Measurements from ENCODE around the gene MTMR10.

MTMR10 gene

GRCh38 chr15:30956216-30957124 lies 35.0 kb downstream of the MTMR10 start:
- H4K91ac ChIP-seq (ENCODE audit: low read depth, low read length, poor library complexity), result no peak overlapping the region
- peaks cover 0 to 2% of the 10 kb centered on the region in 2 donors for H3K9me3 ChIP-seq (replicated peaks in 1 of 2; ENCODE audit: control insufficient read depth in 2 of 2, insufficient read depth in 1 of 2, low read depth in 1 of 2, low read length in 2 of 2)
- H3K4me1 ChIP-seq (ENCODE audit: control insufficient read depth in 2 of 2, insufficient read depth in 1 of 2, low read depth in 1 of 2, low read length in 2 of 2), result peaks cover 0 to 1% of the 10 kb centered on the region in 2 donors
- H3K79me1 ChIP-seq (ENCODE audit: low read depth, low read length), result no peaks in the 10 kb centered on the region
- no peak overlapping the region for H3K4ac ChIP-seq (ENCODE audit: low read length)
- no peak overlapping the region for H2BK120ac ChIP-seq (ENCODE audit: low read depth, low read length)
- H3K27me3 ChIP-seq (ENCODE audit: control insufficient read depth in 3 of 3, insufficient read depth in 3 of 3, low read depth in 1 of 3, low read length in 3 of 3), result no peaks in the 10 kb centered on the region
- no peak overlapping the region for H2AFZ ChIP-seq (ENCODE audit: low read length)
- no peak overlapping the region for H3K4me3 ChIP-seq (ENCODE audit: low read length in 2 of 2)
- no peak overlapping the region for H2AK5ac ChIP-seq (ENCODE audit: low read depth, low read length)
- DNase-seq (ENCODE audit: low spot score), result no peak
- no peak overlapping the region for H4K8ac ChIP-seq (ENCODE audit: low read depth, low read length)
- H3K9ac ChIP-seq (ENCODE audit: low read depth, low read length, poor library complexity), result no peak overlapping the region
- no peak overlapping the region for H3K23ac ChIP-seq (ENCODE audit: low read depth, low read length, poor library complexity)
- H3K36me3 ChIP-seq (replicated peaks in 1 of 2; ENCODE audit: control insufficient read depth in 2 of 2, insufficient read depth in 2 of 2, low read length in 2 of 2), result peaks cover 18 to 91% of the 10 kb centered on the region in 2 donors
- H3K14ac ChIP-seq (ENCODE audit: low read length), result no peak overlapping the region
- H3K27ac ChIP-seq (replicated peaks; ENCODE audit: low read length), result no peak overlapping the region
- no peak overlapping the region for H3K4me2 ChIP-seq (ENCODE audit: insufficient read depth, low read length, poor library complexity, severe bottlenecking)
- H2BK5ac ChIP-seq (ENCODE audit: low read length), result no peak overlapping the region
- no peak overlapping the region for H2BK12ac ChIP-seq (ENCODE audit: low read length)
- no peak overlapping the region for H2BK15ac ChIP-seq (ENCODE audit: low read length)
- no peak overlapping the region for H3K18ac ChIP-seq (ENCODE audit: low read length)
- no CpG with 5 or more reads among the region's 6 CpGs for WGBS, 2 donors (ENCODE audit: extremely low coverage in 2 of 2, insufficient read length in 2 of 2, insufficient replicate concordance in 1 of 2)

GRCh38 chr15:30954674-30955073 lies 36.8 kb downstream of the MTMR10 start:
- no CpG with 5 or more reads among the region's 1 CpG for WGBS, 2 donors (ENCODE audit: extremely low coverage in 2 of 2, insufficient read length in 2 of 2, insufficient replicate concordance in 1 of 2)

GRCh38 chr15:30953731-30954378 lies 37.6 kb downstream of the MTMR10 start:
- H4K8ac ChIP-seq (ENCODE audit: low read depth, low read length), result no peak overlapping the region
- no peaks in the 10 kb centered on the region for H3K27me3 ChIP-seq (ENCODE audit: control insufficient read depth in 3 of 3, insufficient read depth in 3 of 3, low read depth in 1 of 3, low read length in 3 of 3)
- peak overlapping the region; percentile 83 for H3K23ac ChIP-seq (ENCODE audit: low read depth, low read length, poor library complexity)
- H3K9me3 ChIP-seq (replicated peaks in 1 of 2; ENCODE audit: control insufficient read depth in 2 of 2, insufficient read depth in 1 of 2, low read depth in 1 of 2, low read length in 2 of 2), result peaks cover 2 to 14% of the 10 kb centered on the region in 2 donors
- H3K36me3 ChIP-seq (replicated peaks in 1 of 2; ENCODE audit: control insufficient read depth in 2 of 2, insufficient read depth in 2 of 2, low read length in 2 of 2), result peaks cover 18 to 95% of the 10 kb centered on the region in 2 donors
- peak overlapping the region; percentile 59 for H3K14ac ChIP-seq (ENCODE audit: low read length)
- H2AK5ac ChIP-seq (ENCODE audit: low read depth, low read length), result peak overlapping the region; percentile 79
- H3K4me3 ChIP-seq (ENCODE audit: low read length in 2 of 2), result no peak overlapping the region
- peaks cover 0 to 1% of the 10 kb centered on the region in 2 donors for H3K4me1 ChIP-seq (ENCODE audit: control insufficient read depth in 2 of 2, insufficient read depth in 1 of 2, low read depth in 1 of 2, low read length in 2 of 2)
- H2BK12ac ChIP-seq (ENCODE audit: low read length), result no peak overlapping the region
- no peak overlapping the region for H2AFZ ChIP-seq (ENCODE audit: low read length)
- no peak overlapping the region for H2BK120ac ChIP-seq (ENCODE audit: low read depth, low read length)
- no peak overlapping the region for H2BK5ac ChIP-seq (ENCODE audit: low read length)
- H3K79me1 ChIP-seq (ENCODE audit: low read depth, low read length), result no peaks in the 10 kb centered on the region
- H3K4ac ChIP-seq (ENCODE audit: low read length), result no peak overlapping the region
- no peak overlapping the region for H3K4me2 ChIP-seq (ENCODE audit: insufficient read depth, low read length, poor library complexity, severe bottlenecking)
- DNase-seq (ENCODE audit: low spot score), result no peak
- no peak overlapping the region for H3K9ac ChIP-seq (ENCODE audit: low read depth, low read length, poor library complexity)
- H3K27ac ChIP-seq (replicated peaks; ENCODE audit: low read length), result no peak overlapping the region
- WGBS, 2 donors (ENCODE audit: extremely low coverage in 2 of 2, insufficient read length in 2 of 2, insufficient replicate concordance in 1 of 2), result no CpG with 5 or more reads among the region's 7 CpGs
- H2BK15ac ChIP-seq (ENCODE audit: low read length), result no peak overlapping the region
- H3K18ac ChIP-seq (ENCODE audit: low read length), result peak overlapping the region; percentile 44
- no peak overlapping the region for H4K91ac ChIP-seq (ENCODE audit: low read depth, low read length, poor library complexity)

More at GRCh38 chr15:30954674-30955073, 36.8 kb downstream of the MTMR10 start:
- H3K4me1 ChIP-seq (ENCODE audit: control insufficient read depth in 2 of 2, insufficient read depth in 1 of 2, low read depth in 1 of 2, low read length in 2 of 2), result peaks cover 0 to 1% of the 10 kb centered on the region in 2 donors
- no peaks in the 10 kb centered on the region for H3K79me1 ChIP-seq (ENCODE audit: low read depth, low read length)
- no peak overlapping the region for H3K18ac ChIP-seq (ENCODE audit: low read length)
- peaks cover 18 to 94% of the 10 kb centered on the region in 2 donors for H3K36me3 ChIP-seq (replicated peaks in 1 of 2; ENCODE audit: control insufficient read depth in 2 of 2, insufficient read depth in 2 of 2, low read length in 2 of 2)
- H3K4ac ChIP-seq (ENCODE audit: low read length), result no peak overlapping the region
- no peak overlapping the region for H3K27ac ChIP-seq (replicated peaks; ENCODE audit: low read length)
- no peak overlapping the region for H2BK120ac ChIP-seq (ENCODE audit: low read depth, low read length)
- no peak overlapping the region for H3K14ac ChIP-seq (ENCODE audit: low read length)
- H3K9ac ChIP-seq (ENCODE audit: low read depth, low read length, poor library complexity), result no peak overlapping the region
- H4K8ac ChIP-seq (ENCODE audit: low read depth, low read length), result no peak overlapping the region
- no peaks in the 10 kb centered on the region for H3K27me3 ChIP-seq (ENCODE audit: control insufficient read depth in 3 of 3, insufficient read depth in 3 of 3, low read depth in 1 of 3, low read length in 3 of 3)
- H2AFZ ChIP-seq (ENCODE audit: low read length), result no peak overlapping the region
- no peak overlapping the region for H4K91ac ChIP-seq (ENCODE audit: low read depth, low read length, poor library complexity)
- no peak overlapping the region for H2BK15ac ChIP-seq (ENCODE audit: low read length)
- no peak overlapping the region for H2BK12ac ChIP-seq (ENCODE audit: low read length)
- no peak overlapping the region for H3K4me3 ChIP-seq (ENCODE audit: low read length in 2 of 2)
- peaks cover 2 to 6% of the 10 kb centered on the region in 2 donors for H3K9me3 ChIP-seq (replicated peaks in 1 of 2; ENCODE audit: control insufficient read depth in 2 of 2, insufficient read depth in 1 of 2, low read depth in 1 of 2, low read length in 2 of 2)
- no peak overlapping the region for H3K4me2 ChIP-seq (ENCODE audit: insufficient read depth, low read length, poor library complexity, severe bottlenecking)
- H2BK5ac ChIP-seq (ENCODE audit: low read length), result no peak overlapping the region
- no peak overlapping the region for H2AK5ac ChIP-seq (ENCODE audit: low read depth, low read length)
- H3K23ac ChIP-seq (ENCODE audit: low read depth, low read length, poor library complexity), result no peak overlapping the region
- no peak for DNase-seq (ENCODE audit: low spot score)

- H3K4me2 ChIP-seq (ENCODE audit: insufficient read depth, low read length, poor library complexity, severe bottlenecking), result no peak overlapping the region
- no peak overlapping the region for H4K91ac ChIP-seq (ENCODE audit: low read depth, low read length, poor library complexity)
- H3K79me1 ChIP-seq (ENCODE audit: low read depth, low read length), result no peaks in the 10 kb centered on the region
- no peak overlapping the region for H3K14ac ChIP-seq (ENCODE audit: low read length)
- no peak overlapping the region for H3K9ac ChIP-seq (ENCODE audit: low read depth, low read length, poor library complexity)
- DNase-seq (ENCODE audit: low spot score), result no peak
- no peak overlapping the region for H3K27ac ChIP-seq (replicated peaks; ENCODE audit: low read length)
- no peaks in the 10 kb centered on the region for H3K27me3 ChIP-seq (ENCODE audit: control insufficient read depth in 3 of 3, insufficient read depth in 3 of 3, low read depth in 1 of 3, low read length in 3 of 3)
- no peak overlapping the region for H2BK120ac ChIP-seq (ENCODE audit: low read depth, low read length)
- H2AK5ac ChIP-seq (ENCODE audit: low read depth, low read length), result no peak overlapping the region
- H3K9me3 ChIP-seq (replicated peaks in 1 of 2; ENCODE audit: control insufficient read depth in 2 of 2, insufficient read depth in 1 of 2, low read depth in 1 of 2, low read length in 2 of 2), result peaks cover 2 to 16% of the 10 kb centered on the region in 2 donors
- peaks cover 16 to 95% of the 10 kb centered on the region in 2 donors for H3K36me3 ChIP-seq (replicated peaks in 1 of 2; ENCODE audit: control insufficient read depth in 2 of 2, insufficient read depth in 2 of 2, low read length in 2 of 2)
- H3K23ac ChIP-seq (ENCODE audit: low read depth, low read length, poor library complexity), result no peak overlapping the region
- WGBS, 2 donors (ENCODE audit: extremely low coverage in 2 of 2, insufficient read length in 2 of 2, insufficient replicate concordance in 1 of 2), result no CpG with 5 or more reads among the region's 7 CpGs
- H2BK5ac ChIP-seq (ENCODE audit: low read length), result no peak overlapping the region
- no peak overlapping the region for H2AFZ ChIP-seq (ENCODE audit: low read length)
- H3K4ac ChIP-seq (ENCODE audit: low read length), result no peak overlapping the region
- no peak overlapping the region for H3K18ac ChIP-seq (ENCODE audit: low read length)
- no peak overlapping the region for H2BK15ac ChIP-seq (ENCODE audit: low read length)
- H4K8ac ChIP-seq (ENCODE audit: low read depth, low read length), result no peak overlapping the region
- H3K4me1 ChIP-seq (ENCODE audit: control insufficient read depth in 2 of 2, insufficient read depth in 1 of 2, low read depth in 1 of 2, low read length in 2 of 2), result peaks cover 0 to 1% of the 10 kb centered on the region in 2 donors
- H3K4me3 ChIP-seq (ENCODE audit: low read length in 2 of 2), result no peak overlapping the region
- H2BK12ac ChIP-seq (ENCODE audit: low read length), result no peak overlapping the region
These were observed 38.2 kb downstream of the MTMR10 start for GRCh38 chr15:30953183-30953582.

Data from neuronal stem cell (in vitro differentiated cells).